WTC11 (cell line): ENCODE results near the gene CNTNAP2. TPM values are rescaled to one million over a fixed set of nuclear protein-coding genes. Genes with fewer than 3 reads are reported as not detected.

Experiments
- ATAC-seq: fragments of 200-7000 bp; cut with Tn5 transposase; 2 replicates; pipeline ENCODE4 v1.10.0; 2021; ENCODE audit warnings: mild to moderate bottlenecking, moderate library complexity
- CTCF ChIA-PET: fragments of 300-600 bp; sonication (Branson Sonifier 250); formaldehyde crosslinking; loops from one replicate; lab custom pipeline; 2021; ENCODE audit warnings: antibody characterized with exemption; lab: Charles Lee
- POLR2A ChIA-PET: fragments of 350-600 bp; sonication (Branson Sonifier 250); formaldehyde crosslinking; loops from one replicate; lab custom pipeline; 2021; ENCODE audit warnings: antibody characterized with exemption; lab: Charles Lee
- DNase-seq: peaks from one replicate; pipeline ENCODE4 v3.0.0; 2021; ENCODE audit warnings: low spot score
- H3K27ac Mint-ChIP-seq: 2 replicates; pipeline ENCODE4 v1.8.0; 2021; ENCODE audit warnings: mixed read lengths
- H3K27me3 Mint-ChIP-seq: 2 replicates; pipeline ENCODE4 v1.8.0; 2021; ENCODE audit warnings: low read depth, mild to moderate bottlenecking, moderate library complexity, mixed read lengths
- H3K36me3 Mint-ChIP-seq: 2 replicates; pipeline ENCODE4 v1.8.0; 2021; ENCODE audit warnings: mixed read lengths
- H3K4me1 Mint-ChIP-seq: 2 replicates; pipeline ENCODE4 v1.8.0; 2022; ENCODE audit warnings: mixed read lengths
- H3K4me3 Mint-ChIP-seq: 2 replicates; pipeline ENCODE4 v1.8.0; 2021; ENCODE audit warnings: mild to moderate bottlenecking, moderate library complexity, mixed read lengths
- H3K9me3 Mint-ChIP-seq: 2 replicates; pipeline ENCODE4 v1.8.0; 2021; ENCODE audit warnings: mixed read lengths
- AFF4 ChIP-seq: sonication (generic); formaldehyde crosslinking; IDR thresholded peaks from 2 replicates; pipeline ENCODE4 v1.8.1; 2023; ENCODE audit warnings: mild to moderate bottlenecking, missing genetic modification reagents, borderline replicate concordance
- ARID4B ChIP-seq: sonication (generic); formaldehyde crosslinking; IDR thresholded peaks from 2 replicates; pipeline ENCODE4 v1.8.0; 2023; ENCODE audit warnings: missing genetic modification reagents, mild to moderate bottlenecking, borderline replicate concordance
- ATF3 ChIP-seq: sonication (generic); formaldehyde crosslinking; conservative IDR thresholded peaks from 2 replicates; pipeline ENCODE4 v1.8.1; 2022; ENCODE audit warnings: mild to moderate bottlenecking, missing genetic modification reagents
- ATF6 ChIP-seq: sonication (generic); formaldehyde crosslinking; IDR thresholded peaks from 2 replicates; pipeline ENCODE4 v1.8.1; 2023; ENCODE audit warnings: mild to moderate bottlenecking, missing genetic modification reagents
- EMX1 ChIP-seq: fragments of 250-450 bp; sonication (Bioruptor Pico); IDR thresholded peaks from 2 replicates; pipeline ENCODE4 v1.8.0; 2021; ENCODE audit warnings: mild to moderate bottlenecking
- ETV6 ChIP-seq: sonication (generic); formaldehyde crosslinking; IDR thresholded peaks from 2 replicates; pipeline ENCODE4 v1.8.1; 2022; ENCODE audit warnings: mild to moderate bottlenecking, missing genetic modification reagents
- HMGA2 ChIP-seq: fragments of 250-450 bp; sonication (Bioruptor Pico); IDR thresholded peaks from 2 replicates; pipeline ENCODE4 v1.4.0; 2021; ENCODE audit warnings: mild to moderate bottlenecking, moderate library complexity
- HMGXB4 ChIP-seq: sonication (generic); formaldehyde crosslinking; IDR thresholded peaks from 2 replicates; pipeline ENCODE4 v1.8.1; 2023; ENCODE audit warnings: mild to moderate bottlenecking, moderate library complexity, missing genetic modification reagents
- MAX ChIP-seq: sonication (generic); formaldehyde crosslinking; IDR thresholded peaks from 2 replicates; pipeline ENCODE4 v1.8.0; 2022; ENCODE audit warnings: mild to moderate bottlenecking, missing genetic modification reagents
- MXD4 ChIP-seq: fragments of 250-450 bp; sonication (Bioruptor Pico); IDR thresholded peaks from 2 replicates; pipeline ENCODE4 v1.8.0; 2021; ENCODE audit warnings: mild to moderate bottlenecking, moderate library complexity, borderline replicate concordance
- MYBL2 ChIP-seq: sonication (generic); formaldehyde crosslinking; IDR thresholded peaks from 2 replicates; pipeline ENCODE4 v1.8.1; 2023; ENCODE audit warnings: mild to moderate bottlenecking, moderate library complexity, missing genetic modification reagents
- NFATC4 ChIP-seq: fragments of 250-450 bp; sonication (Bioruptor Pico); IDR thresholded peaks from 2 replicates; pipeline ENCODE4 v1.9.0; 2021; ENCODE audit warnings: mild to moderate bottlenecking
- NFYB ChIP-seq: sonication (generic); formaldehyde crosslinking; conservative IDR thresholded peaks from 2 replicates; pipeline ENCODE4 v1.8.0; 2022; ENCODE audit warnings: low read depth, missing genetic modification reagents
- OVOL2 ChIP-seq: fragments of 250-450 bp; sonication (Bioruptor Pico); IDR thresholded peaks from 2 replicates; pipeline ENCODE4 v1.9.0; 2021; ENCODE audit warnings: mild to moderate bottlenecking, borderline replicate concordance
- TEAD4 ChIP-seq: sonication (generic); formaldehyde crosslinking; IDR thresholded peaks from 2 replicates; pipeline ENCODE4 v1.8.0; 2022; ENCODE audit warnings: mild to moderate bottlenecking, missing genetic modification reagents
- ZMAT4 ChIP-seq: fragments of 250-450 bp; sonication (Bioruptor Pico); IDR thresholded peaks from 2 replicates; pipeline ENCODE4 v1.9.0; 2021; ENCODE audit warnings: mild to moderate bottlenecking
- ZNF121 ChIP-seq: sonication (generic); formaldehyde crosslinking; IDR thresholded peaks from 2 replicates; pipeline ENCODE4 v1.8.0; 2023; ENCODE audit warnings: missing genetic modification reagents
- ZNF425 ChIP-seq: fragments of 250-450 bp; sonication (Bioruptor Pico); conservative IDR thresholded peaks from 2 replicates; pipeline ENCODE4 v1.9.0; 2021; ENCODE audit warnings: mild to moderate bottlenecking
- ZSCAN18 ChIP-seq: fragments of 250-450 bp; sonication (Bioruptor Pico); IDR thresholded peaks from 2 replicates; pipeline ENCODE4 v2.1.2; 2022; ENCODE audit warnings: mild to moderate bottlenecking, moderate library complexity
- total RNA-seq: library from RNA; stranded (reverse); gene quantifications from 3 replicates; pipeline ENCODE4 v1.2.3, GENCODE V29; 2021

Gene CNTNAP2
- total RNA-seq, 1 experiment from 2014 or later, result 63.8 TPM

GRCh38 chr7:146709451-146710027 is 592.9 kb downstream of the CNTNAP2 start:
- Mint-ChIP-seq H3K4me1 (no peaks in the 10 kb centered on the region), H3K27ac (no peak overlapping the region), H3K4me3 (no peak overlapping the region)
- ATAC-seq (no peak), DNase-seq (no peak)
- TF ChIP-seq TEAD4 (CRISPR knock-in tag), result no peak
- no peak for TF ChIP-seq MYBL2 (CRISPR knock-in tag)
- TF ChIP-seq HMGA2 (CRISPR knock-in tag), result no peak
- no peak for TF ChIP-seq HMGXB4 (CRISPR knock-in tag)
- no peak for TF ChIP-seq ZNF425
- TF ChIP-seq MAX (CRISPR knock-in tag), result no peak
- TF ChIP-seq ARID4B, result no peak
- no peak for TF ChIP-seq NFYB (CRISPR knock-in tag)
- TF ChIP-seq ZSCAN18 (CRISPR knock-in tag), result no peak
- TF ChIP-seq ZNF121, result no peak
- no peak for TF ChIP-seq ZMAT4
- no peak for TF ChIP-seq EMX1 (CRISPR knock-in tag)
- TF ChIP-seq, all 79 proteins: peak for 0
- POLR2A ChIA-PET, result no interaction called here
- H3K9me3 Mint-ChIP-seq, result peaks cover 6% of the 10 kb centered on the region; the same call in 1 of the 2 replicates
- no peaks in the 10 kb centered on the region for H3K27me3 Mint-ChIP-seq
- CTCF ChIA-PET, result no interaction called here
- no peaks in the 10 kb centered on the region for H3K36me3 Mint-ChIP-seq

GRCh38 chr7:146713205-146713604 is 596.6 kb downstream of the CNTNAP2 start:
- DNase-seq (no peak), ATAC-seq (no peak)
- Mint-ChIP-seq H3K4me1 (no peaks in the 10 kb centered on the region), H3K4me3 (no peak overlapping the region), H3K27ac (no peak overlapping the region), H3K27me3 (no peaks in the 10 kb centered on the region), H3K36me3 (no peaks in the 10 kb centered on the region), H3K9me3 (no peaks in the 10 kb centered on the region)
- ChIA-PET CTCF (no interaction called here), POLR2A (no interaction called here)
- TF ChIP-seq ATF6 (CRISPR knock-in tag) (no peak), ETV6 (CRISPR knock-in tag) (no peak), NFATC4 (CRISPR knock-in tag) (no peak), MXD4 (no peak), OVOL2 (CRISPR knock-in tag) (no peak), ATF3 (no peak), MYBL2 (CRISPR knock-in tag) (no peak), AFF4 (CRISPR knock-in tag) (no peak)
